HepG2 (cell line): ENCODE results near the gene SRSF6. TPM values are rescaled to one million over a fixed set of nuclear protein-coding genes. Genes with fewer than 3 reads are reported as not detected.

ENCODE experiments used
- ARNT2 ChIP-seq: sonication (generic); formaldehyde crosslinking; IDR thresholded peaks from 2 replicates; pipeline ENCODE4 v1.8.0; 2022; ENCODE audit warnings: mild to moderate bottlenecking, low read depth, missing genetic modification reagents, moderate library complexity
- KAT8 ChIP-seq: IDR thresholded peaks from 2 replicates; pipeline ENCODE4 v1.6.1; 2016; ENCODE audit warnings: missing genetic modification reagents, missing compliant biosample characterization
- NRL ChIP-seq: sonication (generic); formaldehyde crosslinking; IDR thresholded peaks from 2 replicates; pipeline ENCODE4 v1.5.0; 2020; ENCODE audit warnings: missing genetic modification reagents, mild to moderate bottlenecking, moderate library complexity, borderline replicate concordance
- PREB ChIP-seq: sonication (generic); formaldehyde crosslinking; IDR thresholded peaks from 2 replicates; pipeline ENCODE4 v1.4.0; 2020; ENCODE audit warnings: missing genetic modification reagents
- SAP130 ChIP-seq: IDR thresholded peaks from 2 replicates; pipeline ENCODE4 v1.6.1; 2016; ENCODE audit warnings: low read depth
- U2AF2 ChIP-seq: fragments of 200-400 bp; formaldehyde crosslinking; IDR thresholded peaks from 2 replicates; pipeline ENCODE4 v1.6.1; 2017; ENCODE audit warnings: low read depth, mild to moderate bottlenecking, low read length
- ZBTB4 ChIP-seq: sonication (generic); formaldehyde crosslinking; IDR thresholded peaks from 2 replicates; pipeline ENCODE4 v1.4.0; 2020; ENCODE audit warnings: missing genetic modification reagents, mild to moderate bottlenecking, borderline replicate concordance
- ZNF879 ChIP-seq: sonication (generic); formaldehyde crosslinking; IDR thresholded peaks from 2 replicates; pipeline ENCODE4 v1.8.1; 2023; ENCODE audit warnings: missing genetic modification reagents
- ZSCAN30 ChIP-seq: sonication (generic); formaldehyde crosslinking; IDR thresholded peaks from 2 replicates; pipeline ENCODE4 v1.5.0; 2020; ENCODE audit warnings: mild to moderate bottlenecking, missing genetic modification reagents
- polyA plus RNA-seq, 8 experiments: library from polyadenylated mRNA; depleted of rRNA in 3 of 8; stranded (reverse) in 7 of 8; unstranded in 1 of 8; fragments of >200 nt; fragmentation: Illumina TruSeq in 4 of 8; extraction: Trizol in 4 of 8; gene quantifications; 2 replicates each; pipeline versions ENCODE4 v1.2.1 to v1.2.3, GENCODE V29; 2011 to 2016; ENCODE audit warnings: low read depth in 4 of 8, missing spikeins in 1 of 8, mixed read lengths in 1 of 8; ENCODE audit not compliant: insufficient read depth in 1 of 8
- total RNA-seq, 5 experiments: library from RNA; depleted of rRNA; stranded (reverse); fragments of >200 nt; fragmentation: Illumina TruSeq; extraction: Trizol; gene quantifications; 2 replicates each; pipeline ENCODE4 v1.2.3, GENCODE V29; 2016; ENCODE audit warnings: low read depth in 1 of 5
- TF ChIP-seq, protein P1 (sequence below): sonication (generic); formaldehyde crosslinking; IDR thresholded peaks from 2 replicates; pipeline ENCODE4 v1.5.1; 2020; ENCODE audit warnings: mild to moderate bottlenecking, missing genetic modification reagents, borderline replicate concordance
- TF ChIP-seq, protein P2 (sequence below): sonication (generic); formaldehyde crosslinking; IDR thresholded peaks from 2 replicates; pipeline ENCODE4 v1.9.0; 2022; ENCODE audit warnings: low read depth, missing genetic modification reagents
- TF ChIP-seq, protein P3 (sequence below): sonication (generic); formaldehyde crosslinking; IDR thresholded peaks from 2 replicates; pipeline ENCODE4 v1.5.1; 2020; ENCODE audit warnings: missing genetic modification reagents, mild to moderate bottlenecking, borderline replicate concordance
- TF ChIP-seq, protein P4 (sequence below): sonication (generic); formaldehyde crosslinking; IDR thresholded peaks from 2 replicates; pipeline ENCODE4 v1.8.0; 2022; ENCODE audit warnings: mild to moderate bottlenecking, missing genetic modification reagents, moderate library complexity
- TF ChIP-seq, protein P5 (sequence below): sonication (generic); formaldehyde crosslinking; IDR thresholded peaks from 2 replicates; pipeline ENCODE4 v1.4.0; 2020; ENCODE audit warnings: missing genetic modification reagents, borderline replicate concordance

Gene SRSF6
- total and polyA plus RNA-seq, 2 of the 13 experiments (the other 11 are each of a cell fraction or from before 2014, with no cell fraction given), result 156 to 194 TPM

GRCh38 chr20:43507150-43508080 is 49.7 kb downstream of the SRSF6 start, which contains the start of gene L3MBTL1 (continued):
- peak; percentile 91 for TF ChIP-seq ZBTB4
- TF ChIP-seq, protein P1, sequence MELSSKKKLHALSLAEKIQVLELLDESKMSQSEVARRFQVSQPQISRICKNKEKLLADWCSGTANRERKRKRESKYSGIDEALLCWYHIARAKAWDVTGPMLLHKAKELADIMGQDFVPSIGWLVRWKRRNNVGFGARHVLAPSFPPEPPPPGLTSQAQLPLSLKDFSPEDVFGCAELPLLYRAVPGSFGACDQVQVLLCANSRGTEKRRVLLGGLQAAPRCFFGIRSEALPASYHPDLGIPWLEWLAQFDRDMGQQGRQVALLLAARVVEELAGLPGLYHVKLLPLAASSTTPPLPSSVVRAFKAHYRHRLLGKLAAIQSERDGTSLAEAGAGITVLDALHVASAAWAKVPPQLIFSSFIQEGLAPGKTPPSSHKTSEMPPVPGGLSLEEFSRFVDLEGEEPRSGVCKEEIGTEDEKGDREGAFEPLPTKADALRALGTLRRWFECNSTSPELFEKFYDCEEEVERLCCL, result no peak; the same call in 1 of the 2 replicates
- TF ChIP-seq SAP130 (CRISPR knock-in tag), result peak; percentile 86
- TF ChIP-seq, protein P2, sequence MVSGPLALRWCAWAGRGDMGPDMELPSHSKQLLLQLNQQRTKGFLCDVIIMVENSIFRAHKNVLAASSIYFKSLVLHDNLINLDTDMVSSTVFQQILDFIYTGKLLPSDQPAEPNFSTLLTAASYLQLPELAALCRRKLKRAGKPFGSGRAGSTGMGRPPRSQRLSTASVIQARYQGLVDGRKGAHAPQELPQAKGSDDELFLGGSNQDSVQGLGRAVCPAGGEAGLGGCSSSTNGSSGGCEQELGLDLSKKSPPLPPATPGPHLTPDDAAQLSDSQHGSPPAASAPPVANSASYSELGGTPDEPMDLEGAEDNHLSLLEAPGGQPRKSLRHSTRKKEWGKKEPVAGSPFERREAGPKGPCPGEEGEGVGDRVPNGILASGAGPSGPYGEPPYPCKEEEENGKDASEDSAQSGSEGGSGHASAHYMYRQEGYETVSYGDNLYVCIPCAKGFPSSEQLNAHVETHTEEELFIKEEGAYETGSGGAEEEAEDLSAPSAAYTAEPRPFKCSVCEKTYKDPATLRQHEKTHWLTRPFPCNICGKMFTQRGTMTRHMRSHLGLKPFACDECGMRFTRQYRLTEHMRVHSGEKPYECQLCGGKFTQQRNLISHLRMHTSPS (CRISPR knock-in tag), result peak; percentile 19; the same call in 1 of the 2 replicates
- 0 out of 2 replicates have a peak, but pooled peaks have one; percentile 57 for TF ChIP-seq ZNF879 (CRISPR knock-in tag)
- peak; percentile 65; the same call in 1 of the 2 replicates for TF ChIP-seq KAT8
- no peak for TF ChIP-seq PREB (CRISPR knock-in tag)
- TF ChIP-seq, protein P3, sequence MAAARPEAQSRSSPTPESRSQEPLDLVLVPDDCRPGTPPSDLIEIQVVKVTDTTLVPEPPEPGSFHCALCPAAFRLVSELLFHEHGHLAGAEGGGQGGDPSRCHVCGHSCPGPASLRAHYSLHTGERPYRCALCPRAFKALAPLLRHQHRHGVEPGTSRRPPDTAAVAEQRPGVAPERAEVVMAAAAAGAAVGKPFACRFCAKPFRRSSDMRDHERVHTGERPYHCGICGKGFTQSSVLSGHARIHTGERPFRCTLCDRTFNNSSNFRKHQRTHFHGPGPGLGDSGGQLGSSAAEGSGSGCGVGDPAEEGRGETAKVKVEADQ (CRISPR knock-in tag), result peak; percentile 86; the same call in 1 of the 2 replicates
- TF ChIP-seq, protein P4, sequence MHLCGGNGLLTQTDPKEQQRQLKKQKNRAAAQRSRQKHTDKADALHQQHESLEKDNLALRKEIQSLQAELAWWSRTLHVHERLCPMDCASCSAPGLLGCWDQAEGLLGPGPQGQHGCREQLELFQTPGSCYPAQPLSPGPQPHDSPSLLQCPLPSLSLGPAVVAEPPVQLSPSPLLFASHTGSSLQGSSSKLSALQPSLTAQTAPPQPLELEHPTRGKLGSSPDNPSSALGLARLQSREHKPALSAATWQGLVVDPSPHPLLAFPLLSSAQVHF, result peak; percentile 60; the same call in 1 of the 2 replicates
- no peak for TF ChIP-seq U2AF2
- TF ChIP-seq ZSCAN30 (CRISPR knock-in tag), result no peak; the same call in 1 of the 2 replicates
- TF ChIP-seq, protein P5, sequence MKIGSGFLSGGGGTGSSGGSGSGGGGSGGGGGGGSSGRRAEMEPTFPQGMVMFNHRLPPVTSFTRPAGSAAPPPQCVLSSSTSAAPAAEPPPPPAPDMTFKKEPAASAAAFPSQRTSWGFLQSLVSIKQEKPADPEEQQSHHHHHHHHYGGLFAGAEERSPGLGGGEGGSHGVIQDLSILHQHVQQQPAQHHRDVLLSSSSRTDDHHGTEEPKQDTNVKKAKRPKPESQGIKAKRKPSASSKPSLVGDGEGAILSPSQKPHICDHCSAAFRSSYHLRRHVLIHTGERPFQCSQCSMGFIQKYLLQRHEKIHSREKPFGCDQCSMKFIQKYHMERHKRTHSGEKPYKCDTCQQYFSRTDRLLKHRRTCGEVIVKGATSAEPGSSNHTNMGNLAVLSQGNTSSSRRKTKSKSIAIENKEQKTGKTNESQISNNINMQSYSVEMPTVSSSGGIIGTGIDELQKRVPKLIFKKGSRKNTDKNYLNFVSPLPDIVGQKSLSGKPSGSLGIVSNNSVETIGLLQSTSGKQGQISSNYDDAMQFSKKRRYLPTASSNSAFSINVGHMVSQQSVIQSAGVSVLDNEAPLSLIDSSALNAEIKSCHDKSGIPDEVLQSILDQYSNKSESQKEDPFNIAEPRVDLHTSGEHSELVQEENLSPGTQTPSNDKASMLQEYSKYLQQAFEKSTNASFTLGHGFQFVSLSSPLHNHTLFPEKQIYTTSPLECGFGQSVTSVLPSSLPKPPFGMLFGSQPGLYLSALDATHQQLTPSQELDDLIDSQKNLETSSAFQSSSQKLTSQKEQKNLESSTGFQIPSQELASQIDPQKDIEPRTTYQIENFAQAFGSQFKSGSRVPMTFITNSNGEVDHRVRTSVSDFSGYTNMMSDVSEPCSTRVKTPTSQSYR (CRISPR knock-in tag), result peak; percentile 36; the same call in 1 of the 2 replicates
- no peak for TF ChIP-seq NRL (CRISPR knock-in tag)
- TF ChIP-seq ARNT2, result peak; percentile 87
